SK-N-SH treated with all-trans-retinoic acid at 6 μM for 48 hours (cell line): ENCODE results near the gene CYP2S1.

Source experiments
- ARNTL ChIP-seq: fragments of 450-650 bp; formaldehyde crosslinking; IDR thresholded peaks from 2 replicates; pipeline ENCODE4 v1.5.0; 2020; ENCODE audit warnings: low read depth, mild to moderate bottlenecking, moderate library complexity, borderline replicate concordance
- BACH2 ChIP-seq: fragments of 250-450 bp; sonication (Bioruptor Pico); IDR thresholded peaks from 2 replicates; pipeline ENCODE4 v1.9.0; 2021; ENCODE audit warnings: mild to moderate bottlenecking, borderline replicate concordance
- CSDC2 ChIP-seq: fragments of 250-450 bp; sonication (Bioruptor Pico); IDR thresholded peaks from 2 replicates; pipeline ENCODE4 v1.5.0; 2020; ENCODE audit warnings: mild to moderate bottlenecking, moderate library complexity
- ESRRG ChIP-seq: fragments of 250-450 bp; sonication (Bioruptor Pico); IDR thresholded peaks from 2 replicates; pipeline ENCODE4 v1.6.1; 2021; ENCODE audit warnings: mild to moderate bottlenecking
- OSR1 ChIP-seq: fragments of 250-450 bp; sonication (Bioruptor Pico); IDR thresholded peaks from 2 replicates; pipeline ENCODE4 v1.8.0; 2022; ENCODE audit warnings: moderate library complexity, mild to moderate bottlenecking, inconsistent platforms
- PATZ1 ChIP-seq: fragments of 250-450 bp; sonication (Bioruptor Pico); IDR thresholded peaks from 2 replicates; pipeline ENCODE4 v1.8.0; 2020; ENCODE audit warnings: mild to moderate bottlenecking, moderate library complexity, borderline replicate concordance
- POU6F1 ChIP-seq: fragments of 250-450 bp; sonication (Bioruptor Pico); IDR thresholded peaks from 2 replicates; pipeline ENCODE4 v1.8.0; 2021; ENCODE audit warnings: low read depth, mild to moderate bottlenecking, moderate library complexity, borderline replicate concordance
- RARB ChIP-seq: fragments of 250-450 bp; sonication (Bioruptor Pico); IDR thresholded peaks from 2 replicates; pipeline ENCODE4 v1.8.0; 2021; ENCODE audit warnings: mild to moderate bottlenecking, moderate library complexity
- ZFP3 ChIP-seq: fragments of 250-450 bp; sonication (Bioruptor Pico); IDR thresholded peaks from 2 replicates; pipeline ENCODE4 v1.5.0; 2020; ENCODE audit warnings: mild to moderate bottlenecking, moderate library complexity
- ZFP30 ChIP-seq: fragments of 450-650 bp; formaldehyde crosslinking; IDR thresholded peaks from 2 replicates; pipeline ENCODE4 v1.5.0; 2022; ENCODE audit warnings: mild to moderate bottlenecking, moderate library complexity
- ZNF70 ChIP-seq: fragments of 450-650 bp; formaldehyde crosslinking; IDR thresholded peaks from 2 replicates; pipeline ENCODE4 v1.5.0; 2020; ENCODE audit warnings: mild to moderate bottlenecking, moderate library complexity

GRCh38 chr19:41214161-41214560 lies 21.1 kb downstream of the CYP2S1 start:
- no peak for TF ChIP-seq ZFP3
- no peak for TF ChIP-seq RARB (CRISPR knock-in tag)
- no peak for TF ChIP-seq ZFP30
- no peak for TF ChIP-seq CSDC2 (CRISPR knock-in tag)
- no peak for TF ChIP-seq PATZ1 (CRISPR knock-in tag)
- no peak for TF ChIP-seq ARNTL (CRISPR knock-in tag)
- TF ChIP-seq POU6F1 (CRISPR knock-in tag), result no peak
- no peak for TF ChIP-seq ZNF70 (CRISPR knock-in tag)
- no peak for TF ChIP-seq BACH2 (CRISPR knock-in tag)
- no peak for TF ChIP-seq OSR1 (CRISPR knock-in tag)
- no peak for TF ChIP-seq ESRRG (CRISPR knock-in tag)
